Glutamatergic neuron (in vitro differentiated cells): Measurements from ENCODE around the gene SHF. TPM values are rescaled to one million over a fixed set of nuclear protein-coding genes. Genes with fewer than 3 reads are reported as not detected.
A peak's percentile ranks its signal among the peaks of the same experiment; 100 is the strongest.

Experiments
- DNase-seq: peaks from one replicate; pipeline ENCODE4 v3.0.0; 2022
- H3K27ac Mint-ChIP-seq: one replicate; pipeline ENCODE4 v1.8.0; 2020; ENCODE audit warnings: mild to moderate bottlenecking, mixed read lengths, inconsistent platforms; ENCODE audit not compliant: unreplicated experiment
- H3K27me3 Mint-ChIP-seq: one replicate; pipeline ENCODE4 v1.8.0; 2020; ENCODE audit warnings: mild to moderate bottlenecking, moderate library complexity, mixed read lengths, inconsistent platforms; ENCODE audit not compliant: unreplicated experiment
- H3K36me3 Mint-ChIP-seq: one replicate; pipeline ENCODE4 v1.8.0; 2020; ENCODE audit warnings: mild to moderate bottlenecking, mixed read lengths, inconsistent platforms; ENCODE audit not compliant: unreplicated experiment
- H3K4me1 Mint-ChIP-seq: one replicate; pipeline ENCODE4 v1.8.0; 2020; ENCODE audit warnings: mild to moderate bottlenecking, low read depth, mixed read lengths, inconsistent platforms; ENCODE audit not compliant: unreplicated experiment
- H3K4me3 Mint-ChIP-seq: one replicate; pipeline ENCODE4 v1.8.0; 2020; ENCODE audit warnings: mild to moderate bottlenecking, mixed read lengths, inconsistent platforms; ENCODE audit not compliant: unreplicated experiment
- H3K9me3 Mint-ChIP-seq: one replicate; pipeline ENCODE4 v1.8.0; 2020; ENCODE audit warnings: mild to moderate bottlenecking, moderate library complexity, mixed read lengths, inconsistent platforms; ENCODE audit not compliant: unreplicated experiment
- total RNA-seq: library from RNA; stranded (reverse); fragmentation: NEBNext Ultra II Directional; extraction: Animal tissue kit (Norgen Biotek cat#: 25700); gene quantifications from one replicate; pipeline ENCODE4 v1.2.1, GENCODE V29; 2021; ENCODE audit not compliant: unreplicated experiment
- TF ChIP-seq, protein P1 (sequence below): fragments of 200-600 bp; sonication (generic); IDR thresholded peaks from one replicate; pipeline ENCODE4 v1.5.0; 2021; ENCODE audit not compliant: partially characterized antibody, unreplicated experiment

SHF gene
- total RNA-seq, 1 donor from 2014 or later: 309 TPM

DNA sequence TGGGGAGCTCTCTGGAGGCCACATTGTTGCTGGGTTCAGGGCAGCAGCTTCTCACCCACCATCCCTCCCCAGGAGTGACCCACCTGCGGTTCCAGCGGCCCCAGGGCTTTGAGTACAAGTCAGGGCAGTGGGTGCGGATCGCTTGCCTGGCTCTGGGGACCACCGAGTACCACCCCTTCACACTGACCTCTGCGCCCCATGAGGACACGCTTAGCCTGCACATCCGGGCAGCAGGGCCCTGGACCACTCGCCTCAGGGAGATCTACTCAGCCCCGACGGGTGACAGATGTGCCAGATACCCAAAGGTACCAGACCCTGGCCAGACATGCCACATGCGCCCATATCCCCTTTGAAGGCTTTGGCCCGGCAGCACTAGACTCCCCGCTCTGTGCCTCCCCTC, 26.1 kb downstream of the SHF start:
- peaks cover 57% of the 10 kb centered on the region for H3K27me3 Mint-ChIP-seq
- H3K36me3 Mint-ChIP-seq: no peaks in the 10 kb centered on the region
- H3K9me3 Mint-ChIP-seq: peaks cover 71% of the 10 kb centered on the region
- H3K4me3 Mint-ChIP-seq: no peak overlapping the region
- peak overlapping the region; percentile 80 for H3K27ac Mint-ChIP-seq
- H3K4me1 Mint-ChIP-seq: peaks cover 58% of the 10 kb centered on the region
- TF ChIP-seq, protein P1, sequence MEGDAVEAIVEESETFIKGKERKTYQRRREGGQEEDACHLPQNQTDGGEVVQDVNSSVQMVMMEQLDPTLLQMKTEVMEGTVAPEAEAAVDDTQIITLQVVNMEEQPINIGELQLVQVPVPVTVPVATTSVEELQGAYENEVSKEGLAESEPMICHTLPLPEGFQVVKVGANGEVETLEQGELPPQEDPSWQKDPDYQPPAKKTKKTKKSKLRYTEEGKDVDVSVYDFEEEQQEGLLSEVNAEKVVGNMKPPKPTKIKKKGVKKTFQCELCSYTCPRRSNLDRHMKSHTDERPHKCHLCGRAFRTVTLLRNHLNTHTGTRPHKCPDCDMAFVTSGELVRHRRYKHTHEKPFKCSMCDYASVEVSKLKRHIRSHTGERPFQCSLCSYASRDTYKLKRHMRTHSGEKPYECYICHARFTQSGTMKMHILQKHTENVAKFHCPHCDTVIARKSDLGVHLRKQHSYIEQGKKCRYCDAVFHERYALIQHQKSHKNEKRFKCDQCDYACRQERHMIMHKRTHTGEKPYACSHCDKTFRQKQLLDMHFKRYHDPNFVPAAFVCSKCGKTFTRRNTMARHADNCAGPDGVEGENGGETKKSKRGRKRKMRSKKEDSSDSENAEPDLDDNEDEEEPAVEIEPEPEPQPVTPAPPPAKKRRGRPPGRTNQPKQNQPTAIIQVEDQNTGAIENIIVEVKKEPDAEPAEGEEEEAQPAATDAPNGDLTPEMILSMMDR: no peak
- no peak for DNase-seq

DNA sequence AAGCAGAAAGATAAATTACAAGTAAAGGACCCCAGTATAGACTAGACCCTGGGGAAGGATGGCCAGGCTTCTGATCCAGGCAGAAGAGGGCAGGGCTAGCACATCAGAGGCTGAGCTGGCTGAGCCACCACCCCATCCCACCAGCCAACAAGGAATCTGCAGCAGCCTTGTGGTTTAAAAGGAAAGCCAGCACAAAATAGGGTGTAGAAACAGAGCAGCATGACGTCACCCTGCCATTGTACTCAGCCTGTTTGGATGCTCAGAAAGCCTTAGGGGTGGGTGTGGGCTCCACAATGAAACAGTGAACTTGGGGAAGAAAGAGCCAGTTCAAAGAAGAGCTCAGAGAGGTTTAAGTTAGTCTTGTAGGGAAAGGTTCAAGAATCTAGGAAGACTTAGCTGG, 29.8 kb downstream of the SHF start:
- Mint-ChIP-seq H3K9me3 (peaks cover 47% of the 10 kb centered on the region), H3K27me3 (peaks cover 41% of the 10 kb centered on the region), H3K4me3 (peak overlapping the region; percentile 61), H3K36me3 (no peaks in the 10 kb centered on the region), H3K27ac (peak overlapping the region; percentile 82), H3K4me1 (peaks cover 38% of the 10 kb centered on the region)
- DNase-seq: no peak
- TF ChIP-seq, protein P1: no peak

DNA sequence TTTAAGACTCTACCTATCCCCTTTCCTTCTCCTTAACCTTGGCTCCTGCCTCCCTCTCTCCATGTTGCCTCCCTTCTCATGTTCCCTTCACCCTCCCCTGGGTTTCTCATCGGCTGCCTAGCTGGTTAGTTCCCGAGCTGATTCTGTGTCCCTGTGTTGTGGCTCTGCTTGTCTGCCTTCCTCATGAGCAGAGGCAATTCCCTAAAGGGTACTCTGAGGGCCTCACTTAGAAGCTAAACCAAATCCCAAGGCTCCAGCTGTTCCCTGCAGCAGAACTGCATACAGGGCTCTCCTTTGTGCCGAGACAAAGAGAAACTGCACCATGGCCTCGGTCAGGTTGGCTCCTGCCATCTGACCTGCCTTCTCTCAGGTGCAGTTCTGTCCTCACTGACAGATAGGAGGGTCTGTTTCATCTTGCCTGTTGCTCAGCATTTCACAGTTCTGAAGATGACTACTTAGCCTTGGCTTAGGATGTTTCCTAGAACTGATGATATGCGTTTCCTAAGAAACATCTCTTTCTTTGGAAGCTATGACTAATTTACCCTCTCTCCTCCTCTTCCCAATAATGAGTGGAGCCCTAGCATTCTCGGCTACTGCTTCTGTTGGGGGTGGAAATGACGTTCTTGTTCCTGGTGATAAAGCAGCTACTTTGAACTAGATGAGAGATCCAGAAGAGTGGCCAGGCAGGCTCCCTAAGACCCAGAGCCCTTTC, 30.9 kb downstream of the SHF start:
- H3K36me3 Mint-ChIP-seq: peaks cover 6% of the 10 kb centered on the region
- H3K27ac Mint-ChIP-seq: peak overlapping the region; percentile 81
- peaks cover 31% of the 10 kb centered on the region for H3K4me1 Mint-ChIP-seq
- DNase-seq: no peak
- peaks cover 38% of the 10 kb centered on the region for H3K27me3 Mint-ChIP-seq
- H3K9me3 Mint-ChIP-seq: peaks cover 43% of the 10 kb centered on the region
- TF ChIP-seq, protein P1: no peak
- peak overlapping the region; percentile 13 for H3K4me3 Mint-ChIP-seq

DNA sequence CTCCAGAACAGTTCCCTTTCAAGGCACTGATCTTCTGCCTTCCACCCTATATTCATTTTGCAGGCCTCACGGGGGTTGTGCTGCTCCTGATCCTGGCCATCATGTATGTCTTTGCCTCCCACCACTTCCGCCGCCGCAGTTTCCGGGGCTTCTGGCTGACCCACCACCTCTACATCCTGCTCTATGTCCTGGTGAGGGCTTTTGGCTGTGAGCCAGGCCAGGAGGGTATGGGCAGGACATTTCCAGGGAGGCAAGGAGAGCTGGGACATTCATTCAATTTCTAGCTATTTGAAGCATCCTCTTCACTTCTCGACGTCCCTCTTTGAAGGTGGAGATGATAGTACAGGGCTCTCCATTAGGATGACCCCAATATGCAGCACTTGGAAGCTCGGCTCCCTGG, 32.0 kb downstream of the SHF start:
- TF ChIP-seq, protein P1: no peak
- peaks cover 41% of the 10 kb centered on the region for H3K9me3 Mint-ChIP-seq

DNA sequence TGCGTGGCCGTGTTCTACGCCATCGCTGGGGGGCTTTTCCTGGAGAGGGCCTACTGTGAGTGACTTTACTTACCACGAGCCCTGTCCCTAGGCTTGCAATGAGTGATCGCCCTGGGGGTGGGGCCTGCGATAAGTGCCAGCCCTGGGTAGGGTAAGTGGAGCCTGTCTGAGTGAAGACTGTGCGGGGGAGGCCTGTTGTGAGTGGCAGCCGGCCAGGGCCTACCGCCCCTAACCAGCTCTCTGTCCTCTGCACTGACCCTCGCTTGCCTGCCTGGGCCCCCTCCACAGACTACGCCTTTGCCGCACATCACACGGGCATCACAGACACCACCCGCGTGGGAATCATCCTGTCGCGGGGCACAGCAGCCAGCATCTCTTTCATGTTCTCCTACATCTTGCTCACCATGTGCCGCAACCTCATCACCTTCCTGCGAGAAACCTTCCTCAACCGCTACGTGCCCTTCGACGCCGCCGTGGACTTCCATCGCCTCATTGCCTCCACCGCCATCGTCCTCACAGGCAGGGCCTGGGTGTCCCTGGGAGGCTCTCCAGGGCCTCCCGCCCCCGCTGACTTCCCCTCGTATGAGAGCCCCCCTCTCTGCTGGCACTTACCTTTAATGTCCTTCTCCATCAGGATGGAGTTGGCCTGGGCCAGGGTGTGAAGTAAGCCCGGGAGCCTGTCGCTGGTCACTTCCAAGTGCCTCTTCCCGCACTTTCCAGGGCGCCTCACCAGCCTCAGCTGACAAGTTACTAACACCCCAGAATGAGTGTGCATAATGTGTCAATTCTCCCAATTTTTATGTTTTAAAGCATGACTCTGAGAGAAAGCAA, 35.6 kb downstream of the SHF start:
- no peak overlapping the region for H3K27ac Mint-ChIP-seq
- peaks cover 6% of the 10 kb centered on the region for H3K36me3 Mint-ChIP-seq
- H3K9me3 Mint-ChIP-seq: peaks cover 13% of the 10 kb centered on the region

More for the DNA sequence above, 32.0 kb downstream of the SHF start:
- Mint-ChIP-seq H3K27ac (peak overlapping the region; percentile 39), H3K36me3 (peaks cover 6% of the 10 kb centered on the region), H3K4me1 (peaks cover 30% of the 10 kb centered on the region), H3K4me3 (no peak overlapping the region), H3K27me3 (peaks cover 34% of the 10 kb centered on the region)
- no peak for DNase-seq

More for the DNA sequence above, 35.6 kb downstream of the SHF start:
- H3K4me1 Mint-ChIP-seq: peaks cover 6% of the 10 kb centered on the region
- H3K4me3 Mint-ChIP-seq: no peak overlapping the region
- no peak for DNase-seq
- peaks cover 14% of the 10 kb centered on the region for H3K27me3 Mint-ChIP-seq
- TF ChIP-seq, protein P1: no peak
